GM18526 (cell line): ENCODE measurements around the gene DENND6A.

ENCODE experiments used
- POLR2A ChIP-seq: IDR thresholded peaks from 3 replicates; pipeline ENCODE4 v1.6.1; 2011; ENCODE audit not compliant: insufficient read length; ENCODE audit errors: extremely low read depth

DENND6A gene

DNA sequence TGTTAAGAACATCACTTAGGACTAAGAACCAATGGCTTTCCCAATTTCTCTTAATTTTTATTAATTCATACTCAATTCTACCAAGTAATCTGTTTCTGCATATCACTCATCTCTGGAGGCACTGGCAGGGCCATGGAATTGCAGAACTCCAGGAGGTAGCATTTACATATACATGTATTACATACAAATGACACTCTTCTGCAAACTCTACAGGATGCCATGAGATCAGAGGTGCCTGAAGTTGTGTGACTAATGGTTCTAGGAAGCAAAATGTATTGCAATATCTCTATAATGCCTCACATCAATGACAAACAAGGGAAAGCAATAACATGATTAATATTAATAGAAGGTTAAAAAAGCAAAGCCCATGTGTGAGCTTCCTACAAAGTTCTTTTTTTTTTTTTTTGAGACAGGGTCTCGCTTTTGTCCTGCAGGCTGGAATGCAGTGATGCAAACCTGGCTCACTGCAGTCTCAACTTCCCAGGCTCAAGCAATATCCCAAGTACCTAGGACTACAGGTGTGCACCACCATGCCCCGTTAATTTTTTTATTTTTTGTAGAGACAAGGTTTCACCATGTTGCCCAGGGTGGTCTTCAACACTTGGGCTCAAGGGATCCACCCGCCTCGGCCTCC is 33.0 kb downstream of the DENND6A start:
- no peak for TF ChIP-seq POLR2A

DNA sequence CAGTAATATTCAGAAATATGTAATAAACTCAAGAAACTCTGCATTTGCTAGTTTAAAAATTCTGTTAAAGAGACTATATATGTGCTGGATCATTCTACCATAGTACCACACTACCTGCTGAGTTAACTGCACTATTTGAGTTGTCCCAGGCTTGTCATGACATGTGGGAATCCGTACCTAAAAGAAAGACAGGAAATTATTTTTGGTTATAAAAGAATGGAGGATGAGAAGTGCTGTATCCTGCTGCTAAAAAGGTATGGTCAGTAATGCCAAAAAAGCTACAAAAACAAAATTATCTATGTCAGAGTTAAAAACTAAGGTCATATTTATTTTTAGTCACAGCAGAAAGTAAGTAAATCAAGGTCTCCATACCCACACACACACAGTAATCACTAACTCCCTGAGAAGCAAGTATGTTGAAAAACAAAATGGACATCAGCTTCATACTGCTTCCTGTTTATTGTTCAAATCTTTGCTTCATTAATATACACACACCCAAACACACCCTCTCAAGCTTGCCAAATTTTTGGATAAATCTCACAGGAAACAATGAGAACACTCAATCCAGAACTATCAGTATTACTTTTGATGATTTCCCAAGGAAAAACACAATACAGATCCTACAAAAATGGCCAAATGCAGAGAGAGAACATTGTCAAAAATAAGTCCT is 33.7 kb downstream of the DENND6A start:
- no peak for TF ChIP-seq POLR2A

DNA sequence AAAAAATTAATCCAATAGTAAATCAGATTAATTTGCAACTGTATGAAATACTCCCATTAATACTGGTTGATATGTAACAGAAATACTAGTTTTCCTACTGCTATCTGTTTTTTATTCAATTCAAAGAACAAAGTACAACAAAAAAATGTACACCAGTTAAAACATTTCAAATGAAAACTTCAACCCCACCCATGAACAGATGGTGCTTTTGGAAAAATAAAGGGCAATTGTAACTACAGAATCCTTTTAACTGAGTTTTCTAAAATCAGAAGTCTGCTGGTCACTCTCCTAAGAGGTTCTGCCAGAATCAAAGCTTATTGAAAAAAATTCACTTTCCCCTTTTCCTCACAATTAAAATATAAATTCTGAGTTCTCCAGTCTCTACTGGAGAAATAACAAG is 34.3 kb downstream of the DENND6A start:
- no peak for TF ChIP-seq POLR2A

DNA sequence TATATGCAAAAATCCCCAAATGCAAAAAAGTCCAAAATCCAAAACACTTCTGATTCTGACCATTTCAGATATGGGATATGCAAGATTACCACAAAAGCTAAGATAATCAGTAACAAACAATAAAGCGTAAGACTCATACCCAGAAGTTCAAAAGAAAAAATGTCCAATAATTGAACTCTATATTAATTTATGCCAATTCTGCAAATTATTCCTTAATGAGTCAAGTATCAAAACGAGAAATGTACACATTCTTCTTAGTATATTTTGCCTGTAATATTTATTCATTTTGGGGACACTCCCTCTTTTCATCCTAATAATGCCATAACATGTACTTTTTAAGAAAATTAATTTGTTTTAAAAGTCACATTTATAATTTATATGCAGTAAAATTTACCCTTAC is 37.1 kb downstream of the DENND6A start:
- no peak for TF ChIP-seq POLR2A

DNA sequence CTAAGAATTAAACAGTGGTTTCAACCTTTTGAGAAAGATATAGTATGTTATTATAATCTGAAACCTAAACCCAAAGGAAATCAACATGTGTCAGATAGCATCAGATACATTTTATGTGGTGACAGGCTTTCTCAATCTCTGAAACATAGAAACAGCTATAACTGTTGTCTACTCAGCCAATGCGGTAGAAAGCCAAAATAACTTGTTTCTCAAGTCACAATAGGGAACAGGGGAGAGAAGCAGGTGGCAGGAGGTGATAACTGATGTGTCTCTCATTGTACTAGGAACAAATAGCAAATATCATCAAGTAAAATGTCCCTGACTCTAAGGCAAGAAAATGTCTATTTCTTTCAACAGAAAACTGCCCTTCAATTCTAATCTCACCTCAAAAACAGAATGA is 38.6 kb downstream of the DENND6A start:
- no peak for TF ChIP-seq POLR2A

- TF ChIP-seq POLR2A, result no peak
These were observed 40.7 kb downstream of the DENND6A start for GRCh38 chr3:57652203-57652602.

DNA sequence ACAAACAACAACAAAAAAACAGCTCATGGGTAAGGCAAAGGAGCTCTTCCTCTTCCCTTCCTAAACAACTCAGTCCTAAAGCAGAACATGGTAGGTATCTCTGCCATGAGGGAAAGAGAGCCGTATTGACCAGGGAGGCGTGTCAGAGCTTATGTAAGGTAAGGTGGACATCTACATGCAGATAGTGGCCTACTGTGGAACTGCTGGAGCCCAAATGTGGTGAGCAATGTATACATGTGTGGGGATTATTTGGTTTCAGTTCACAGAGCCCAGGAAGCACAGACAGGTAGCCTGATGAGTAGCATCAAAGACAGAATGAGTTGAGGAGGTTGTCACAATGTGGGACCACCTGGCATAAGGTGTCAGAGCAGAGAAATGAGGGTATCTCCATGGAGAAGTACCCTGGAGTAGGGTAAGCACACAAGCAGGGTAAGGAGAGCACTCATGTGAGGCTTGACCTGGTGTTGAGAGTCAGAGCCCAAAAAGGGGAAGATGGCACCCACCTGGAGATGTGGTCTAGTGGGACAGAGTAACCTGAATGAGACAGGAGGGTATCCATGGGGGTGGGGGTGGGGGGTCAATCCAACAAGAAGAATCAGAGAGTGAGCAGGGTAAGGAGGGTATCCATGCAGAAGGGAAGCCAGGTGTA is 45.5 kb downstream of the DENND6A start:
- no peak for TF ChIP-seq POLR2A

DNA sequence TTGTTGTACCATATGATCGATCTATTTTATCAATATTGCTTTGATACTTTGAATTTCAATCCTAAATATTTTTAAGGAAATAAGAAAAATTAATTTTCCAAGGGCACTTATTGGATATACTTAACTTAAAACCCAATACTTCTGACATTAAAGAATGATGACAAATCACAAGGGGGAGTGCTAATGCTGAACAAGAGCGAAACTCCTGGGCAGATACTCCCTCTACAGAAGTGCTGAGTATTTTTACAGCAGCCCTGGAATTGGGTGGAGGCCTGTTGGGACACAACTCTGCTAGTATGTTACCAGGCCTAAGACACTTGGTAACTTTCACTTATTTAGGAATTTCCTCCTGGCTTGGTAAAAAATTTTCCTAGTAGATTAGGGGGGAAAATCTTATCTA is 46.2 kb downstream of the DENND6A start:
- TF ChIP-seq POLR2A, result no peak

GRCh38 chr3:57644740-57645139 is 48.1 kb downstream of the DENND6A start:
- no peak for TF ChIP-seq POLR2A

GRCh38 chr3:57637391-57637790 is 55.5 kb downstream of the DENND6A start:
- TF ChIP-seq POLR2A, result no peak

GRCh38 chr3:57627976-57628375 is 64.9 kb downstream of the DENND6A start:
- TF ChIP-seq POLR2A, result no peak

DNA sequence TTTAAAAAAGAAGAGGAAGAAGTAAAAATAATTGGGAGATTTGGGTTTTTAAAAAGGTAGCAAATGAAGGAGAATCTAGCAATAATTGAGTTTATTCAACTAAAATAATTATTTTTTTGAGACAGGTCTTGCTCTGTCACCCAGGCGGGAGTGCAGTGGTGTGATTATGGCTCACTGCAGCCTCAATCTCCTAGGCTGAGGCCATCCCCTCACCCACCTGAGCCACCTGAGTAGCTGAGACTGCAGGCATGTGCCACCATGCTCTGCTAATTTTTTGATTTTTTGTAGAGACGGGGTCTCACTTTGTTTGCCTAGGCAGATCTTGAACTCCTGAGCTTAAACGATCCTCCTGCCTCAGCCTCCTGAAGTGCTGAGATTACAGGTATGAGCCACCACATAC is 68.1 kb downstream of the DENND6A start:
- no peak for TF ChIP-seq POLR2A

- TF ChIP-seq POLR2A, result no peak
These were observed 70.5 kb downstream of the DENND6A start for GRCh38 chr3:57622362-57622761.

GRCh38 chr3:57617739-57618138 is 75.1 kb downstream of the DENND6A start:
- TF ChIP-seq POLR2A, result no peak

- no peak for TF ChIP-seq POLR2A
These were observed 76.6 kb downstream of the DENND6A start for GRCh38 chr3:57616233-57616632.

DNA sequence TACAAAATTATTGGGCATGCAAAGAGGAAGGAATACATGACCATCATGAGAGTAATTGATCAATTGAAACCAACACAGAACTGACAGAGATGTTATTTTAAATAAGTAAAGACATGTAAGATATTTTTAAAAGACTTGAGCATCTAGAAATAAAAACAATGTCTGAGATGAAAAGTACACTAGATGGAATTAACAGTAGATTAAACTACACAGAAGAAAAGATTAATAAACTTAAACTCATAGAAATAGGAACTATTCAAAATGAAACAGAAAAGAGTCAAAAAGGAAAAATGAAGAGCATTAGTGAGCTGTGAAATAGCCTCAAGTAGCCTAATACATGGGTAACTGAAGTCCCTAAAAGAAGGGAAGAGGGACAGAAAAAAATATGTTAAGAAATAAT is 87.2 kb downstream of the DENND6A start:
- TF ChIP-seq POLR2A, result no peak
